ENCODE data around the gene TMOD1.
"Not testable (repeated sequence)": the region's sequence is repeated elsewhere in the genome, so short reads cannot be mapped to it uniquely, and the experiment has no call there.

TMOD1 gene

GRCh38 chr9:97601228-97601898, 99.9 kb downstream of the TMOD1 start:
- no peak for DNase-seq

GRCh38 chr9:97602430-97602829, 101.0 kb downstream of the TMOD1 start:
- no peak for DNase-seq

GRCh38 chr9:97604901-97605645, 103.6 kb downstream of the TMOD1 start:
- peak in 1 of 3 donors; percentile 13 for DNase-seq

GRCh38 chr9:97615439-97616072, 114.1 kb downstream of the TMOD1 start:
- DNase-seq, result peak; percentile 77 to 81 (median 79)

- DNase-seq, result peak in 1 of 3 donors; percentile 20
Observed at GRCh38 chr9:97617939-97618416, 116.5 kb downstream of the TMOD1 start.

- DNase-seq, result not testable (repeated sequence)
Observed at GRCh38 chr9:97620063-97620462, 118.6 kb downstream of the TMOD1 start.

GRCh38 chr9:97622483-97622882, 121.0 kb downstream of the TMOD1 start:
- peak in 1 of 3 donors; percentile 1 for DNase-seq

- peak in 1 of 3 donors; percentile 4 for DNase-seq
Observed at GRCh38 chr9:97623946-97624345, 122.5 kb downstream of the TMOD1 start.

GRCh38 chr9:97625620-97626019, 124.2 kb downstream of the TMOD1 start:
- DNase-seq, result no peak

- no peak for DNase-seq
Observed at GRCh38 chr9:97627624-97628023, 126.2 kb downstream of the TMOD1 start.

- no peak for DNase-seq
Observed at GRCh38 chr9:97628668-97629067, 127.2 kb downstream of the TMOD1 start.

GRCh38 chr9:97629156-97629555, 127.7 kb downstream of the TMOD1 start:
- no peak for DNase-seq

GRCh38 chr9:97630591-97630990, 129.1 kb downstream of the TMOD1 start:
- DNase-seq, result peak; percentile 15 to 70 (median 69)

- peak; percentile 76 to 82 (median 78) for DNase-seq
Observed at GRCh38 chr9:97632248-97632984, 130.9 kb downstream of the TMOD1 start.

GRCh38 chr9:97632985-97633858, 131.8 kb downstream of the TMOD1 start, which contains the start of the genes NCBP1 and TSTD2:
TSS of gene NCBP1 (plus strand) at chr9:97633821. CDS start at chr9:97633882, 61 bp downstream.
TSS of gene TSTD2 (minus strand) at chr9:97633368. CDS start at chr9:97627562, 5,806 bp downstream.
- DNase-seq, result peak; percentile 99

GRCh38 chr9:97633859-97634490, 132.5 kb downstream of the TMOD1 start:
- DNase-seq, result peak in 1 of 3 donors; percentile 5

GRCh38 chr9:97635026-97635425, 133.6 kb downstream of the TMOD1 start:
- DNase-seq, result no peak

- DNase-seq, result no peak
Observed at GRCh38 chr9:97636903-97637302, 135.4 kb downstream of the TMOD1 start.

- DNase-seq, result peak; percentile 8 to 27 (median 17)
Observed at GRCh38 chr9:97638666-97639065, 137.2 kb downstream of the TMOD1 start.

- no peak for DNase-seq
Observed at GRCh38 chr9:97640325-97640724, 138.9 kb downstream of the TMOD1 start.

GRCh38 chr9:97645720-97646119, 144.3 kb downstream of the TMOD1 start:
- no peak for DNase-seq
